KBM-7 (cell line): ENCODE data around the gene SFR1.
"Not testable (repeated sequence)": the region's sequence is repeated elsewhere in the genome, so short reads cannot be mapped to it uniquely, and the experiment has no call there.

Experiments
- DNase-seq: peaks from one replicate; pipeline ENCODE4 v3.0.0-alpha.2; 2015
- in situ Hi-C: fragments of 300-500 bp; cut with MboI; formaldehyde crosslinking; loops from 2 replicates; pipeline ENCODE4 v1.14.3; 2020; ENCODE audit warnings: low sequenced_read_pairs, low pct_unique_long_range_greater_than_20kb, mixed read lengths

The SFR1 gene

DNA sequence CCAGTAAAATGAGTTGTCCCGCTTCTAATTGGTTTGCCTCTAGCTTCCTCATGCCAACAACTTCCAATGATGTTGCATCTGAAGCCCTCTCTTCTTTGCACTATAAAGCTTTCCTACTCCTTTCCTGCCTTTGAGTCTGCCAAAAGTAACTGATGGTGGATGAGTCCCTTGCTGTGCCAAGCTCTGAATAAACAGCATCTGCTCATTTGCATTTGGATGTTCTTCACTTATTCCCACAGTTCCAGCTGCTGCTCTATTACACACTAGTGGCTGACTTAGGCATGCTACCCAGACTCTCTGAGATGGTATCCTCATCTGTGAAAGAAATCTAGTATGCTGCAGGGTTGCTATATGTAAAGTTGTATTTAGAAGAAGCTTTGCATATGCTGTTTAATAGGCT lies 24.9 kb downstream of the SFR1 start:
- DNase-seq = no peak
- in situ Hi-C loops = no loop called here

GRCh38 chr10:104150139-104150538 lies 28.2 kb downstream of the SFR1 start:
- no peak for DNase-seq
- in situ Hi-C loops = no loop called here

DNA sequence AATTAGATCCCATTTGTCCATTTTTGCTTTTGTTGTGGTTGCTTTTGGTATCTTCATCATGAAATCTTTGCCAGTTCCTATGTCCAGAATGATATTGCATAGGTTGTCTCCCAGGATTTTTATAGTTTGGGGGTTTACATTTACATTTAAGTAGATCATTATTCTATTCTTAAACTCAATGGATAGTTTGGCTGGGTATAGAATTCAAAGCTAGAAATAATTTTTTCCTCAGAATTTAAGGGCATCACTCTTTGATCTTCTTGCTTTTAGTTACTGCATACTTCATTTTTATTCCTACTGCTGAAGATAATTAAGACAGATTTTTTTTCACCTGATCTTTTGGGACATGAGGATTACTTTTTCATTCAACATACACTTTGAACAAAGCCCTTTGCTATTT lies 29.8 kb downstream of the SFR1 start:
- no peak for DNase-seq
- in situ Hi-C loops = no loop called here

- in situ Hi-C loops = no loop called here
- no peak for DNase-seq
Observed at GRCh38 chr10:104155591-104155990, 33.6 kb downstream of the SFR1 start.

DNA sequence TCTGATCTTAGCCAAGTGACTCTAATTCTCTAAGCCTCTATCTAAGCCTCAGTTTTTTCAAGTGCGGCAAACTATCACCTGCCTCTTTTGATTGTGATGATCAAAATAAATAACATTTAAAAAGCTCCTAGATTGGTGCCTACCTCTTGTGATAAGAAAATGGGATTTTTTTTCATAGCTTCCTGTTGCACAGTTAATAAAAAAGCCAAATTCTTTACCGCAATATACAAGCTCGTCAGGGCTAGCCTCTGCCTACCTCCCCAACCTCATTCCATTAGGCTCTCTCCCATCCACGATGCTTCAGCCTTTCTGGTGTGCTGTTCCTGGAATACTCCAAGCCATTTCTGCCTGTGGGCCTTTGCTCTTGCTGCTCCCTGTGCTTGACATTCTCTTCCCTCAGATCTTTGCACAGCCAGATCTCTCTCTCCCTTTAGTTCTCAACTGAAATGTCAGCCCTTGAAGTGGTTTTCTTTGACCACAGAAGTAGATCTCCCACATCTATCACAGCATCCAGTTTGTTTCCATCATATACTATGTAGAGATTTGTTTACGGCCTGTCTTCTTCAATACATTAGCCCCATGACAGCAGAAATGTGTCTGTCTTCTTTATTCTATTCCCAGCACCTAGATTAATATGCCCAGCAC lies 48.8 kb downstream of the SFR1 start:
- in situ Hi-C loops = no loop called here

DNA sequence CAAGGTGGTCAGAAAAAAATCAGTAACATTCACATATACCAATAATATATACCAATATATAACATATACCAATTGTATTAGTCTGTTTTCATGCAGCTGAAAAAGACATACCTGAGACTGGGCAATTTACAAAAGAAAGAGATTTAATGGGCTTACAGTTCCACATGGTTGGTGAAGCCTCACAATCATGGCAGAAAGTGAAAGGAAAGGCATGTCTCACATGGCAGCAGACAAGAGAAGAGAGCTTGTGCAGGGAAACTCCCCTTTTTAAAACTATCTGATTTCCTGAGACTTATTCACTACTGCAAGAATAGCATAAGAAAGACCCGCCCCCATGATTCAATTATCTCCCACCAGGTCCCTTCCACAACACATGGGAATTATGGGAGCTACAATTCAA lies 52.2 kb downstream of the SFR1 start:
- DNase-seq, in situ Hi-C loops: not testable (repeated sequence)

More for the DNA sequence above, 48.8 kb downstream of the SFR1 start:
- no peak for DNase-seq
